CD4-positive, alpha-beta T cell treated with Interleukin-6 at 100 ng/mL for 8 hours (primary cell): Measurements from ENCODE around the gene WDFY2.

Experiments used
- DNase-seq: peaks from one replicate; pipeline ENCODE4 v3.0.0-alpha.2; 2020; ENCODE audit warnings: mixed read lengths, low spot score

The WDFY2 gene

DNA sequence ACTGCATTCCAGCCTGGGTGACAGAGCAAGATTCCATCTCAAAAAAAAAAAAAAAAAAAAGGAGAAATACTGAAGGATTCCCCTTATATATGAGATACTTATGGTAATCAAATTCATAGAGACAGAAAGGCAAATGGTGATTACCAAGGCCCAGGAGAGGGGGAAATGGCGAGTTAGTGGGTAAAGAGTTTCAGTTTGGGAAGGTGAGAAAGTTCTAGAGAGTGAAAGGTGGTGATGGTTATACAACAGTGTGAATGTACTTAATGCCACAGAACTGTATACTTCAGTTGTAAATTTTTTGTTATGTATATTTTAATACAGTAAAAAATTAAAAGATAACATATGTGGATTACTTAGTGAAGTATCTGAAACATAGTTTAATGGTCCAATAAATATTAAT, 129.5 kb downstream of the WDFY2 start:
- no peak for DNase-seq

GRCh38 chr13:51714663-51715168, 130.5 kb downstream of the WDFY2 start:
- DNase-seq, result no peak

GRCh38 chr13:51715613-51716012, 131.4 kb downstream of the WDFY2 start:
- no peak for DNase-seq

- DNase-seq, result no peak
Observed at GRCh38 chr13:51717786-51718398, 133.6 kb downstream of the WDFY2 start.

- no peak for DNase-seq
Observed at GRCh38 chr13:51719394-51719793, 135.1 kb downstream of the WDFY2 start.

DNA sequence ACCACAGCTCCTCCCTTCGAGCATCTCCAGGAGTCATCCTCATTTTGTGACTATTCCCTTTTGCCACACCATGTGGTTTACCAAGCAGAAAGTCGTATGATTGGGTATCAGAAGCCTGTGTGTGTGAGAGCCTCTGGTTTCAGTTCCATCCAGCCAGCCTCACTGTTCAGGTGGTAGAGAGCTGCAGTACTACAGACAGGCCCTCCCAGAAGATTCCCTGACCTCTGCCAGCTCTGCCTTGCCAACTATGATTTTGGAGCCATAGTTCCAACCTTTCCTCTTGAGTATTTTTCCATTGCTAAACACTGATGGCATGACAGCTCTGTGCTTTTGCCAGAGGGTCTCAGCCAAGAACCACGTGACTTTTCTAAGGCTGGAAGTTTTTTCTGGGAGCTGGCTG, 137.2 kb downstream of the WDFY2 start:
- DNase-seq, result no peak

- DNase-seq, result no peak
Observed at GRCh38 chr13:51723529-51723928, 139.3 kb downstream of the WDFY2 start.

DNA sequence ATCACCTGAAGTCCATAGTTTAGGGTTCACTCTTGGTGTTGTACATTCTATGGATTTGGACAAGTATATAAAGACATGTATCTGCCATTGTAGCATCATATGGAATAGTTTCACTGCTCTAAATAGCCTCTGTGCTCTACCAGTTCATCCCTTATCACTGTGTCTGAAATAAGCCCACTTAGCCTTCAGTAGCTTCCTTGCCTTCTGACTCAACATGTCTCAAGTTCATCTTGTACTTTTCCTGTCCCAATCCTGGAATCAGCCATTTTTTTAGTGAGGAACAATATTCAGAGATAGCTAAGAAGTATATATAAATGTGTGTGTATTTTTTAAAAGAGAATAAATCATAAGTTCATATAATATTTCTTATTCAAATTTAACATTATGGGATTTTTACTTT, 140.5 kb downstream of the WDFY2 start:
- DNase-seq, result no peak

DNA sequence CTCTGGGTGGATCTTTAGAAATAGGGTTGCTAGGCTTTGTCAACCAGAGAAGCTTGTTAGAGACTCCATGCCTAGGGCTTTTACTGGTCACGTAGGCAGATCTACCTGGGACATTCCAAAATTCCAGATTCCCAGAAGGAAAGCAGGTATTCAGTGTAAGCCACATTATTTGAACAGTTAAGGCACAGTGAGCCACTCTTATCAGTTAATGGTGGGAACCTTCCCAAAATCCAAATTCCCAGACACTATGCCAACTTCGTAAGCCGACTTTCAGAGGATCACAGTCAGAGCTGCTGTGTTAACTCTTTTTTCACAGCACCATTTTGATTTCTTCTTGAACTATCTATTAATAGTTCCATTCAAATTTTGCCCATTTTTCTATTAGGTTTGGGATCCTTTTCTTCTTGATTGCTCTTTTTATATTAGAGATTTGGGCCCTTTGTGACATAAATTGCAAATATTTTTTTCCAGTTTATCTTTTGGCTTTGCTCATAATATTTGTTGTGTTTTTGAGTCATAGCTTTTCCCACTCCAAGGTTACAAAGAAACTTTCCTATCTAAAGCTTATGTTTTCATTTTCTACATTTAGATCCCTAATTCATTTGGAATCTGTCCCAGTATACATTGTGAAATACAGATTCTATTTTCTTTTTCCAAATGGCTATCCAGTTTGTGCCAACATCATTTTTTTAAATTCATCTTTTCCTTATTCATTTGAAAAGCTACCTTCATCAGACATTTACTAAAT, 142.4 kb downstream of the WDFY2 start:
- DNase-seq, result no peak

GRCh38 chr13:51727634-51728274, 143.5 kb downstream of the WDFY2 start:
- DNase-seq, result no peak

GRCh38 chr13:51728275-51728673, 144.0 kb downstream of the WDFY2 start:
- DNase-seq, result no peak

- no peak for DNase-seq
Observed at GRCh38 chr13:51728972-51729371, 144.7 kb downstream of the WDFY2 start.

DNA sequence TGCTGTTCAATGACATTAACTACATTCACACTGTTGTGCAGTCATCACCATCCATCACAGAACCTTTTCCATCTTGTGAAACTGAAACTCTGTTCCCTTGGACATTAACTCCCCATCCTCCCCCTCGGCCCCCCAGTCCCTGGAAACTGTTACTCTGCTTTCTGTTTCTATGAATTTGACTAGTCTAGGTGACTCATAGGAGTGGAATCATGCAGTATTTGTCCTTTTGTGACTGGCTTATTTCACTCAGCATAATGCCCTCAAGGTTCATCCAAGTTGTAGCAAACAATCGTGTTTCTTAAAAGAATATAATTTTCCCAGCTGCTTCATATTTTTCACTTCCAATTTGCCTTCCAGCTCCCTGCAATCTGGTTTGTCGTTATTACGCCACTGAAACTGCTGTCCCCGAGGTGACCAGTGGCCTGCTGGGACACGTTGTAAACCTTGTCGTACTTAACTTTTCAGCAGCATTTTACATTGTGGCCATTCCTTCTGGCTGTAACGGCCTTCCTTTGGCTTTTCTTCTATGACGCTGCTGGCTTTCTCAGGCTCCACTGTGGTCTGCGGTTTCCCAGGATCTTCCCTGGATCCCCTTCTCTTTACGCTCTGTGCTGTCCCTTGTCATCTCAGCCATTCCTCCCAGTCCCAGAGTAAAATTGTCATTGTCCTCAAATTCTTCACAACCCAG, 145.7 kb downstream of the WDFY2 start:
- no peak for DNase-seq

GRCh38 chr13:51730927-51731326, 146.7 kb downstream of the WDFY2 start:
- no peak for DNase-seq

- DNase-seq, result no peak
Observed at GRCh38 chr13:51731759-51732158, 147.5 kb downstream of the WDFY2 start.

DNA sequence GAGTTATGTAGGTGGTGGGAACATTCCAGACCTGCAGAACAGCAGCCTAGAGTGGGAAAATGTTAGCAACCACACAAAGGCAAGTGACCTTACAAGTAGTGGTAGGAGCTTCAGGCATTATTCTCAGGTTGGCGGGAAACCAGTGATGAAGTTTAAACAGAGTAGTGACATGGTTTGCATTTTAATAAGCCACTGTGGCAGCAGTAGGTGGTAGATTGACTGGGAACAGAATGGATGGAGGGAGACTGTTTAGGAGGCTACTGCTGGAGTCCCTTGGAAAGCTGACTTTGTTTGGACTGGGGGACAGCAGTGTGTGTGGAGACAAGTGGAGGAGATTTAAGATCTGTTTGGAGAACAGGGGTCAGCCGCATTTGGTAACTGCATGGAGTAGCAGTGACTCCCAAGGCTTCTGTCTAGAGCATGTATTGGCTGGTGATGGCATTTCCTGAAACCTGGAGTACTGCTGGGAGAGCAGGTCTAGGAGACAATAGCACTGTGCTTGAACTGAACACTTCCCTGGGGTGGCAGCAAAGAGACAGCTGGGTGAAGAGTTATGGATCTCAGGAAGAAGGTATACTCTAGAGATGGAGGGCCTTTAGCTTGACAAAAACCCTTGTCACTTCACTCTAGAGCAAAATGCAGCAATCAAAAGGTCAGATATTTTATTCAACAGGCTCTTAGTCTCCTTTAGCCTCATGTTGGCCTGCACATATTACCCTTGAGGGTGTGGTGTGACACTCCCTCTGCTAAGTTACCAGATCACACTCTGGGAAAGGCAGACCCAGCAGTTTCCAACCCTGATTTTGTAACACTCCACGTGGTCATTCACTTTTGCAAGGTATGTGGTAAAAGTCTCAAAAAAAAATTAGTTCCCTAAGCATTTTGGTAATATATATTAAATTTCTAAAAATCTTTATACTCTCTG, 149.4 kb downstream of the WDFY2 start:
- no peak for DNase-seq

- DNase-seq, result no peak
Observed at GRCh38 chr13:51734786-51735185, 150.5 kb downstream of the WDFY2 start.

DNA sequence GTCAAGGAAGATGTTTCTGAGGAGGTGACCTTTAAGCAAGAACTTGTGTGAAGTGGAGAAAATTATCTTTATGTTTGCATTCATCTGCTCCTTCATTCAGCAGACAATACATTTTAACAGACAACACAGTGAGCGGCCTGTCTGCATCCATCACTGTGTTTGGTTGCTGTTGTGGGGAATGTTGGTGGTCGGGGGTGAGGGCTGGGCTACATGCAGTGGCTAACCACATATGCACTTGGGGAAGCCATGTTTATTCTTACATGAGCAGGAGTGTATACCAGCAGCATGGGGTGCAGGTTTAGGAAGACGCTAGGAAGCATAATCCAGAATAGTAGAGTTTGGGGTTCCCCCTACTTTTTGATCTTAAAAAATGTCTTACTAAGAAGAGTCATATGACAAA, 153.3 kb downstream of the WDFY2 start:
- DNase-seq, result no peak

- no peak for DNase-seq
Observed at GRCh38 chr13:51738226-51738905, 154.1 kb downstream of the WDFY2 start.

DNA sequence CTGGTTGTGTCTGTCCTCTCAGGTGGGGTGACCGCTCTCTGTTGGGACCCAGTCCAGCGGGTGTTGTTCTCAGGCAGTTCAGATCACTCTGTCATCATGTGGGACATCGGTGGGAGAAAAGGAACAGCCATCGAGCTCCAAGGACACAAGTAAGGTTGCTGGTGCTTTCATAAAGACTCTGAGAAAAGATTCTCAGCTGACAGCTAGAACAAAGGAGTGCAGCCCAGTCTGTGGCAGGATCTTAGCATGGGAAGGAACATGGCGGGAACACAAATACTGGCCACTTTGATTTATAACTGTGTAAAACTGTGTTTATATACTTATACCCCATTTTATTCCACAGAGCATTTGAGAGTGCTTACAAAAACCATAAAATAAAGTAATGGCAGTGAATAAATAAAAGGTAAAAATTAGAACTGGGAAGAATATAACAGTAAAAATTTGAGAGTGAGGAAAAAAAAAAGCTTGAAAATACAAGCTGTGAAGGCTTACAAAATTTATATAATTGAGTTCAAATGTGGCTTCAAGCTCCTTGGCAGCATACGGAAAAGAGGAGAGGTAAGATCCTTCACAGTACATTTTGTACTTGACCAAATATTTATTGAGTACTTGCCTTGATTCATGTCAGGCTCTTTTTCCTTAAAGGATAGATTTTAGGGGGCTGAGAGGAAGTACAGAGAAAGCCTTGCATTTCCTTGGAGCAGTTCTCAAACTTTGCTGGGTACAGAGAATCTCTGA, 154.9 kb downstream of the WDFY2 start:
- no peak for DNase-seq
